Muscle layer of colon (tissue), 2 donors: Measurements from ENCODE around the gene STAT5A.

Experiments used
- H3K27ac ChIP-seq: one replicate; pipeline ENCODE4 v1.7.0; 2013; ENCODE audit warnings: low read depth, mild to moderate bottlenecking, low read length, moderate library complexity
- H3K27me3 ChIP-seq, 2 donors: one replicate each; pipeline ENCODE4 v1.7.0; 2013; ENCODE audit warnings: low read length in 2 of 2, mild to moderate bottlenecking in 2 of 2; ENCODE audit not compliant: insufficient read depth in 2 of 2, control insufficient read depth in 1 of 2
- H3K36me3 ChIP-seq: one replicate; pipeline ENCODE4 v1.7.0; 2013; ENCODE audit warnings: mild to moderate bottlenecking, low read length; ENCODE audit not compliant: insufficient read depth
- H3K4me1 ChIP-seq: one replicate; pipeline ENCODE4 v1.7.0; 2013; ENCODE audit warnings: mild to moderate bottlenecking, low read length; ENCODE audit not compliant: insufficient read depth
- H3K4me3 ChIP-seq, 2 donors: one replicate each; pipeline ENCODE4 v1.7.0; 2013; ENCODE audit warnings: low read length in 2 of 2, low read depth in 1 of 2, mild to moderate bottlenecking in 1 of 2, moderate library complexity in 1 of 2
- H3K9ac ChIP-seq: one replicate; pipeline ENCODE4 v1.7.0; 2013; ENCODE audit warnings: low read length
- H3K9me3 ChIP-seq: one replicate; pipeline ENCODE4 v1.7.0; 2013; ENCODE audit warnings: mild to moderate bottlenecking, low read length
- donor health status: abdominal sarcoma.
- donor health status: Adenocarcinoma of cecum.

STAT5A gene

GRCh38 chr17:42277342-42277712, 11.0 kb upstream of the STAT5A start:
- peak overlapping the region; percentile 67 for H3K9ac ChIP-seq
- H3K9me3 ChIP-seq: no peaks in the 10 kb centered on the region
- no peaks in the 10 kb centered on the region for H3K27me3 ChIP-seq
- peaks cover 35% of the 10 kb centered on the region for H3K4me1 ChIP-seq
- H3K4me3 ChIP-seq: peak overlapping the region in 1 of 2 donors; percentile 73
- H3K27ac ChIP-seq: peak overlapping the region; percentile 77
- H3K36me3 ChIP-seq: no peaks in the 10 kb centered on the region

- Histone ChIP-seq H3K4me1 (peaks cover 8% of the 10 kb centered on the region), H3K27ac (no peak overlapping the region), H3K4me3 (no peak overlapping the region), H3K27me3 (no peaks in the 10 kb centered on the region), H3K9me3 (no peaks in the 10 kb centered on the region), H3K36me3 (no peaks in the 10 kb centered on the region), H3K9ac (no peak overlapping the region)
Measured at GRCh38 chr17:42279776-42280630, 8.3 kb upstream of the STAT5A start.

GRCh38 chr17:42281571-42282096, 6.7 kb upstream of the STAT5A start:
- no peak overlapping the region for H3K27ac ChIP-seq
- no peak overlapping the region for H3K4me3 ChIP-seq
- peaks cover 14% of the 10 kb centered on the region for H3K4me1 ChIP-seq
- H3K27me3 ChIP-seq: no peaks in the 10 kb centered on the region
- H3K9me3 ChIP-seq: no peaks in the 10 kb centered on the region
- no peak overlapping the region for H3K9ac ChIP-seq
- no peaks in the 10 kb centered on the region for H3K36me3 ChIP-seq

- no peak overlapping the region for H3K4me3 ChIP-seq
- no peak overlapping the region for H3K9ac ChIP-seq
- no peaks in the 10 kb centered on the region for H3K36me3 ChIP-seq
- peaks cover 16% of the 10 kb centered on the region for H3K4me1 ChIP-seq
- no peaks in the 10 kb centered on the region for H3K9me3 ChIP-seq
- H3K27me3 ChIP-seq: no peaks in the 10 kb centered on the region
- H3K27ac ChIP-seq: no peak overlapping the region
Measured at GRCh38 chr17:42282478-42283080, 5.7 kb upstream of the STAT5A start.

- no peaks in the 10 kb centered on the region for H3K9me3 ChIP-seq
- H3K27me3 ChIP-seq: no peaks in the 10 kb centered on the region
- H3K4me1 ChIP-seq: peaks cover 19% of the 10 kb centered on the region
- H3K4me3 ChIP-seq: no peak overlapping the region
- no peak overlapping the region for H3K9ac ChIP-seq
- no peaks in the 10 kb centered on the region for H3K36me3 ChIP-seq
- no peak overlapping the region for H3K27ac ChIP-seq
Measured at GRCh38 chr17:42283241-42284023, 4.9 kb upstream of the STAT5A start.

- Histone ChIP-seq H3K9me3 (no peaks in the 10 kb centered on the region), H3K4me1 (peaks cover 21% of the 10 kb centered on the region), H3K27me3 (no peaks in the 10 kb centered on the region), H3K36me3 (no peaks in the 10 kb centered on the region), H3K9ac (no peak overlapping the region), H3K27ac (no peak overlapping the region), H3K4me3 (no peak overlapping the region)
Measured at GRCh38 chr17:42284024-42284369, 4.3 kb upstream of the STAT5A start.

GRCh38 chr17:42284566-42284965, 3.7 kb upstream of the STAT5A start:
- Histone ChIP-seq H3K9me3 (no peaks in the 10 kb centered on the region), H3K4me1 (peaks cover 27% of the 10 kb centered on the region), H3K4me3 (no peak overlapping the region), H3K9ac (no peak overlapping the region), H3K27ac (no peak overlapping the region), H3K27me3 (no peaks in the 10 kb centered on the region), H3K36me3 (no peaks in the 10 kb centered on the region)

GRCh38 chr17:42285346-42286050, 2.8 kb upstream of the STAT5A start:
- Histone ChIP-seq H3K27me3 (no peaks in the 10 kb centered on the region), H3K4me3 (no peak overlapping the region), H3K27ac (no peak overlapping the region), H3K4me1 (peaks cover 29% of the 10 kb centered on the region), H3K9me3 (no peaks in the 10 kb centered on the region), H3K9ac (no peak overlapping the region), H3K36me3 (no peaks in the 10 kb centered on the region)

- Histone ChIP-seq H3K9me3 (no peaks in the 10 kb centered on the region), H3K36me3 (no peaks in the 10 kb centered on the region), H3K9ac (peak overlapping the region; percentile 91), H3K27me3 (no peaks in the 10 kb centered on the region), H3K4me1 (peaks cover 29% of the 10 kb centered on the region), H3K27ac (peak overlapping the region; percentile 55), H3K4me3 (peak overlapping the region in 1 of 2 donors; percentile 86)
Measured at GRCh38 chr17:42286411-42287221, 1.7 kb upstream of the STAT5A start.

- Histone ChIP-seq H3K4me1 (peaks cover 29% of the 10 kb centered on the region), H3K4me3 (peak overlapping the region; percentile 76 to 86), H3K36me3 (no peaks in the 10 kb centered on the region), H3K27ac (peak overlapping the region; percentile 55), H3K9ac (peak overlapping the region; percentile 91), H3K9me3 (no peaks in the 10 kb centered on the region), H3K27me3 (no peaks in the 10 kb centered on the region)
Measured at GRCh38 chr17:42287305-42287976, 857 bp upstream of the STAT5A start.
